SK-N-SH treated with all-trans-retinoic acid at 6 μM for 48 hours (cell line): Measurements from ENCODE around the gene IFITM1.
"Not testable (repeated sequence)": the region's sequence is repeated elsewhere in the genome, so short reads cannot be mapped to it uniquely, and the experiment has no call there.

ENCODE experiments used
- ATAC-seq: fragments of 200-7000 bp; cut with Tn5 transposase; 3 replicates; pipeline ENCODE4 v1.9.1; 2020; ENCODE audit warnings: mild to moderate bottlenecking, moderate library complexity
- ARNTL ChIP-seq: fragments of 450-650 bp; formaldehyde crosslinking; IDR thresholded peaks from 2 replicates; pipeline ENCODE4 v1.5.0; 2020; ENCODE audit warnings: low read depth, mild to moderate bottlenecking, moderate library complexity, borderline replicate concordance
- CSDC2 ChIP-seq: fragments of 250-450 bp; sonication (Bioruptor Pico); IDR thresholded peaks from 2 replicates; pipeline ENCODE4 v1.5.0; 2020; ENCODE audit warnings: mild to moderate bottlenecking, moderate library complexity
- ESRRG ChIP-seq: fragments of 250-450 bp; sonication (Bioruptor Pico); IDR thresholded peaks from 2 replicates; pipeline ENCODE4 v1.6.1; 2021; ENCODE audit warnings: mild to moderate bottlenecking
- GLIS3 ChIP-seq: fragments of 250-450 bp; sonication (Bioruptor Pico); IDR thresholded peaks from 2 replicates; pipeline ENCODE4 v1.5.0; 2020; ENCODE audit warnings: mild to moderate bottlenecking, moderate library complexity
- ISL1 ChIP-seq: fragments of 250-450 bp; sonication (Bioruptor Pico); IDR thresholded peaks from 2 replicates; pipeline ENCODE4 v2.1.2; 2022; ENCODE audit warnings: mild to moderate bottlenecking, moderate library complexity
- OSR1 ChIP-seq: fragments of 250-450 bp; sonication (Bioruptor Pico); IDR thresholded peaks from 2 replicates; pipeline ENCODE4 v1.8.0; 2022; ENCODE audit warnings: moderate library complexity, mild to moderate bottlenecking, inconsistent platforms
- PPARA ChIP-seq: fragments of 250-450 bp; sonication (Bioruptor Pico); IDR thresholded peaks from 2 replicates; pipeline ENCODE4 v1.5.0; 2020; ENCODE audit warnings: mild to moderate bottlenecking, borderline replicate concordance
- RARB ChIP-seq: fragments of 250-450 bp; sonication (Bioruptor Pico); IDR thresholded peaks from 2 replicates; pipeline ENCODE4 v1.8.0; 2021; ENCODE audit warnings: mild to moderate bottlenecking, moderate library complexity
- SNAI2 ChIP-seq: fragments of 250-450 bp; sonication (Bioruptor Pico); IDR thresholded peaks from 2 replicates; pipeline ENCODE4 v1.5.0; 2020; ENCODE audit warnings: mild to moderate bottlenecking, moderate library complexity
- TOX ChIP-seq: fragments of 250-450 bp; sonication (Bioruptor Pico); IDR thresholded peaks from 2 replicates; pipeline ENCODE4 v1.8.0; 2021; ENCODE audit warnings: mild to moderate bottlenecking, moderate library complexity, borderline replicate concordance
- ZC3H10 ChIP-seq: fragments of 250-450 bp; sonication (Bioruptor Pico); IDR thresholded peaks from 2 replicates; pipeline ENCODE4 v1.5.1; 2021; ENCODE audit warnings: mild to moderate bottlenecking, moderate library complexity
- ZFP3 ChIP-seq: fragments of 250-450 bp; sonication (Bioruptor Pico); IDR thresholded peaks from 2 replicates; pipeline ENCODE4 v1.5.0; 2020; ENCODE audit warnings: mild to moderate bottlenecking, moderate library complexity
- ZFP30 ChIP-seq: fragments of 450-650 bp; formaldehyde crosslinking; IDR thresholded peaks from 2 replicates; pipeline ENCODE4 v1.5.0; 2022; ENCODE audit warnings: mild to moderate bottlenecking, moderate library complexity
- ZNF565 ChIP-seq: fragments of 450-650 bp; formaldehyde crosslinking; conservative IDR thresholded peaks from 2 replicates; pipeline ENCODE4 v1.5.0; 2020; ENCODE audit warnings: low read depth, mild to moderate bottlenecking, moderate library complexity
- ZNF70 ChIP-seq: fragments of 450-650 bp; formaldehyde crosslinking; IDR thresholded peaks from 2 replicates; pipeline ENCODE4 v1.5.0; 2020; ENCODE audit warnings: mild to moderate bottlenecking, moderate library complexity
- ZNF8 ChIP-seq: fragments of 450-650 bp; formaldehyde crosslinking; IDR thresholded peaks from 2 replicates; pipeline ENCODE4 v1.5.0; 2020; ENCODE audit warnings: mild to moderate bottlenecking, moderate library complexity
- TF ChIP-seq, protein P1 (sequence below): fragments of 250-450 bp; sonication (Bioruptor Pico); IDR thresholded peaks from 2 replicates; pipeline ENCODE4 v1.5.1; 2020; ENCODE audit warnings: low read depth, mild to moderate bottlenecking, moderate library complexity
- TF ChIP-seq, protein P2 (sequence below): fragments of 250-450 bp; sonication (Bioruptor Pico); IDR thresholded peaks from 2 replicates; pipeline ENCODE4 v1.8.0; 2020; ENCODE audit warnings: mild to moderate bottlenecking, moderate library complexity, borderline replicate concordance
- TF ChIP-seq, protein P3 (sequence below): fragments of 250-450 bp; sonication (Bioruptor Pico); IDR thresholded peaks from 2 replicates; pipeline ENCODE4 v1.5.1; 2021; ENCODE audit warnings: mild to moderate bottlenecking, moderate library complexity
- TF ChIP-seq, protein P4 (sequence below): fragments of 250-450 bp; sonication (Bioruptor Pico); IDR thresholded peaks from 2 replicates; pipeline ENCODE4 v1.8.0; 2021; ENCODE audit warnings: low read depth, mild to moderate bottlenecking, moderate library complexity, borderline replicate concordance
- TF ChIP-seq, protein P5 (sequence below): fragments of 250-450 bp; sonication (Bioruptor Pico); IDR thresholded peaks from 2 replicates; pipeline ENCODE4 v1.5.0; 2020; ENCODE audit warnings: mild to moderate bottlenecking, moderate library complexity

IFITM1 gene

DNA sequence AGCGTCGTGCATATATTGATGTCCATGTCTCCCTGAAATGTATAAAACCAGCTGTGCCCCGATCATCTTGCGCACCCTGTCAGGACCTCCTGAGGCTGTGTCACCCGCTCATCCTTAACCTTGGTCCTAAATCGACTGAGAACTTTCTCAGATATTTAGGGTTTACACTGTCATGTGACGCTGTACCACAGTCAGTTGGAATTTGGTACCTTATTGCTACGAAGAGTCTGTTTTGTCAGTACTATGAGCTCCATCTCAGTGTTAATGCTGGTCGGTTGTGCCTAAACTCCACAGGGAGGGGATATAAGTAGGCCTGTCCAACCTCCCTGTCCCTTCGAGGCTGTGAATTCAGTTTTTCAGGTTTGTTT, 8.0 kb upstream of the IFITM1 start (continued):
- TF ChIP-seq PPARA (CRISPR knock-in tag) (no peak), GLIS3 (no peak), OSR1 (CRISPR knock-in tag) (no peak), ZFP30 (CRISPR knock-in tag) (no peak), ZNF565 (CRISPR knock-in tag) (no peak), ISL1 (no peak), CSDC2 (CRISPR knock-in tag) (no peak)
- TF ChIP-seq, protein P1, sequence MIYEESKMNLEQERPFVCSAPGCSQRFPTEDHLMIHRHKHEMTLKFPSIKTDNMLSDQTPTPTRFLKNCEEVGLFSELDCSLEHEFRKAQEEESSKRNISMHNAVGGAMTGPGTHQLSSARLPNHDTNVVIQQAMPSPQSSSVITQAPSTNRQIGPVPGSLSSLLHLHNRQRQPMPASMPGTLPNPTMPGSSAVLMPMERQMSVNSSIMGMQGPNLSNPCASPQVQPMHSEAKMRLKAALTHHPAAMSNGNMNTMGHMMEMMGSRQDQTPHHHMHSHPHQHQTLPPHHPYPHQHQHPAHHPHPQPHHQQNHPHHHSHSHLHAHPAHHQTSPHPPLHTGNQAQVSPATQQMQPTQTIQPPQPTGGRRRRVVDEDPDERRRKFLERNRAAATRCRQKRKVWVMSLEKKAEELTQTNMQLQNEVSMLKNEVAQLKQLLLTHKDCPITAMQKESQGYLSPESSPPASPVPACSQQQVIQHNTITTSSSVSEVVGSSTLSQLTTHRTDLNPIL (CRISPR knock-in tag): no peak
- TF ChIP-seq, protein P2, sequence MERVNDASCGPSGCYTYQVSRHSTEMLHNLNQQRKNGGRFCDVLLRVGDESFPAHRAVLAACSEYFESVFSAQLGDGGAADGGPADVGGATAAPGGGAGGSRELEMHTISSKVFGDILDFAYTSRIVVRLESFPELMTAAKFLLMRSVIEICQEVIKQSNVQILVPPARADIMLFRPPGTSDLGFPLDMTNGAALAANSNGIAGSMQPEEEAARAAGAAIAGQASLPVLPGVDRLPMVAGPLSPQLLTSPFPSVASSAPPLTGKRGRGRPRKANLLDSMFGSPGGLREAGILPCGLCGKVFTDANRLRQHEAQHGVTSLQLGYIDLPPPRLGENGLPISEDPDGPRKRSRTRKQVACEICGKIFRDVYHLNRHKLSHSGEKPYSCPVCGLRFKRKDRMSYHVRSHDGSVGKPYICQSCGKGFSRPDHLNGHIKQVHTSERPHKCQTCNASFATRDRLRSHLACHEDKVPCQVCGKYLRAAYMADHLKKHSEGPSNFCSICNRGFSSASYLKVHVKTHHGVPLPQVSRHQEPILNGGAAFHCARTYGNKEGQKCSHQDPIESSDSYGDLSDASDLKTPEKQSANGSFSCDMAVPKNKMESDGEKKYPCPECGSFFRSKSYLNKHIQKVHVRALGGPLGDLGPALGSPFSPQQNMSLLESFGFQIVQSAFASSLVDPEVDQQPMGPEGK (CRISPR knock-in tag): no peak
- TF ChIP-seq, all 23 proteins: peak for 0

DNA sequence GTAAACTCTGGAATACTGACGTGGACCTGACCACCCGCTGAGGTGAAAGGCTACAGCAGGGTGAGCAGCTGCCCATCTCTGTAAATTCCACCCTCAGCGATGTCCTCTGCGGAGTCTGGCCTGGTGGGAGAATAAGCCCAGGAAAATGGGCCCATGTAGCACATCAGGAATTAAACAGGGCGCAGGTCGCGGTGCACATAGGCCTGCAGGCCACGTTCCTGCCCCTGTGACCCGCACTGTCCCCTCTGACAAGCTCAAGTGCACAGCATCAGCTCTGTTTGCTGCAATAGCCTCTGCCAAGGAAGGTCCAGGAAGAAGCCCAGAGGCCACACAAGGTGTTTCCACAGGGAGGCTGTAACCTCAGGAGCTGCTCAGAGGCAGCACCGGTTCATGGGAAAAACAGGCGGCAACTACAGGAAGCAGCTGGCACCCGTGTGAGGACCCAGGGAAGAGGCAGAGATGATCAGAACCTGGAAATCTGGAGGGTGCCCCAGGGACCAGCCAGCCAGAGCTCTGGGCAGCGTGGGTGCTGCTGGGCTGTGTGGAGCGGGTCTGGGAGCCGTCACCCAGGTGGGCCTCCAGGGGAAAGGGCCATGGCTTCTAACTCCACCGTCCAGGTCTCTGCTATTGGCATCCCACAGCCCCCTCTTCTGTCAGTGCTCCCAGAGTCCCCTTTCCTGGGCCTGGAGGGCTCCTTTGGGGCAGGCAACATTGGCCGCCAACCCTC, 7.0 kb upstream of the IFITM1 start:
- TF ChIP-seq TOX (CRISPR knock-in tag): no peak
- TF ChIP-seq PPARA (CRISPR knock-in tag): no peak
- TF ChIP-seq ARNTL (CRISPR knock-in tag): no peak
- TF ChIP-seq, protein P3, sequence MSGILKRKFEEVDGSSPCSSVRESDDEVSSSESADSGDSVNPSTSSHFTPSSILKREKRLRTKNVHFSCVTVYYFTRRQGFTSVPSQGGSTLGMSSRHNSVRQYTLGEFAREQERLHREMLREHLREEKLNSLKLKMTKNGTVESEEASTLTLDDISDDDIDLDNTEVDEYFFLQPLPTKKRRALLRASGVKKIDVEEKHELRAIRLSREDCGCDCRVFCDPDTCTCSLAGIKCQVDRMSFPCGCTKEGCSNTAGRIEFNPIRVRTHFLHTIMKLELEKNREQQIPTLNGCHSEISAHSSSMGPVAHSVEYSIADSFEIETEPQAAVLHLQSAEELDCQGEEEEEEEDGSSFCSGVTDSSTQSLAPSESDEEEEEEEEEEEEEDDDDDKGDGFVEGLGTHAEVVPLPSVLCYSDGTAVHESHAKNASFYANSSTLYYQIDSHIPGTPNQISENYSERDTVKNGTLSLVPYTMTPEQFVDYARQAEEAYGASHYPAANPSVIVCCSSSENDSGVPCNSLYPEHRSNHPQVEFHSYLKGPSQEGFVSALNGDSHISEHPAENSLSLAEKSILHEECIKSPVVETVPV (CRISPR knock-in tag): no peak
- TF ChIP-seq ZNF70 (CRISPR knock-in tag): no peak
- no peak for TF ChIP-seq ZFP30 (CRISPR knock-in tag)
- TF ChIP-seq, protein P2 (CRISPR knock-in tag): no peak
- no peak for TF ChIP-seq ZNF8 (CRISPR knock-in tag)
- no peak for TF ChIP-seq SNAI2 (CRISPR knock-in tag)
- TF ChIP-seq, protein P4, sequence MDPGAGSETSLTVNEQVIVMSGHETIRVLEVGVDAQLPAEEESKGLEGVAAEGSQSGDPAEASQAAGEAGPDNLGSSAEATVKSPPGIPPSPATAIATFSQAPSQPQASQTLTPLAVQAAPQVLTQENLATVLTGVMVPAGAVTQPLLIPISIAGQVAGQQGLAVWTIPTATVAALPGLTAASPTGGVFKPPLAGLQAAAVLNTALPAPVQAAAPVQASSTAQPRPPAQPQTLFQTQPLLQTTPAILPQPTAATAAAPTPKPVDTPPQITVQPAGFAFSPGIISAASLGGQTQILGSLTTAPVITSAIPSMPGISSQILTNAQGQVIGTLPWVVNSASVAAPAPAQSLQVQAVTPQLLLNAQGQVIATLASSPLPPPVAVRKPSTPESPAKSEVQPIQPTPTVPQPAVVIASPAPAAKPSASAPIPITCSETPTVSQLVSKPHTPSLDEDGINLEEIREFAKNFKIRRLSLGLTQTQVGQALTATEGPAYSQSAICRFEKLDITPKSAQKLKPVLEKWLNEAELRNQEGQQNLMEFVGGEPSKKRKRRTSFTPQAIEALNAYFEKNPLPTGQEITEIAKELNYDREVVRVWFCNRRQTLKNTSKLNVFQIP: no peak
- no peak for TF ChIP-seq ZNF565 (CRISPR knock-in tag)
- TF ChIP-seq OSR1 (CRISPR knock-in tag): no peak
- TF ChIP-seq GLIS3: no peak
- TF ChIP-seq ESRRG (CRISPR knock-in tag): no peak
- TF ChIP-seq RARB: no peak
- no peak for TF ChIP-seq CSDC2 (CRISPR knock-in tag)
- no peak for TF ChIP-seq ZFP3 (CRISPR knock-in tag)
- TF ChIP-seq, protein P5, sequence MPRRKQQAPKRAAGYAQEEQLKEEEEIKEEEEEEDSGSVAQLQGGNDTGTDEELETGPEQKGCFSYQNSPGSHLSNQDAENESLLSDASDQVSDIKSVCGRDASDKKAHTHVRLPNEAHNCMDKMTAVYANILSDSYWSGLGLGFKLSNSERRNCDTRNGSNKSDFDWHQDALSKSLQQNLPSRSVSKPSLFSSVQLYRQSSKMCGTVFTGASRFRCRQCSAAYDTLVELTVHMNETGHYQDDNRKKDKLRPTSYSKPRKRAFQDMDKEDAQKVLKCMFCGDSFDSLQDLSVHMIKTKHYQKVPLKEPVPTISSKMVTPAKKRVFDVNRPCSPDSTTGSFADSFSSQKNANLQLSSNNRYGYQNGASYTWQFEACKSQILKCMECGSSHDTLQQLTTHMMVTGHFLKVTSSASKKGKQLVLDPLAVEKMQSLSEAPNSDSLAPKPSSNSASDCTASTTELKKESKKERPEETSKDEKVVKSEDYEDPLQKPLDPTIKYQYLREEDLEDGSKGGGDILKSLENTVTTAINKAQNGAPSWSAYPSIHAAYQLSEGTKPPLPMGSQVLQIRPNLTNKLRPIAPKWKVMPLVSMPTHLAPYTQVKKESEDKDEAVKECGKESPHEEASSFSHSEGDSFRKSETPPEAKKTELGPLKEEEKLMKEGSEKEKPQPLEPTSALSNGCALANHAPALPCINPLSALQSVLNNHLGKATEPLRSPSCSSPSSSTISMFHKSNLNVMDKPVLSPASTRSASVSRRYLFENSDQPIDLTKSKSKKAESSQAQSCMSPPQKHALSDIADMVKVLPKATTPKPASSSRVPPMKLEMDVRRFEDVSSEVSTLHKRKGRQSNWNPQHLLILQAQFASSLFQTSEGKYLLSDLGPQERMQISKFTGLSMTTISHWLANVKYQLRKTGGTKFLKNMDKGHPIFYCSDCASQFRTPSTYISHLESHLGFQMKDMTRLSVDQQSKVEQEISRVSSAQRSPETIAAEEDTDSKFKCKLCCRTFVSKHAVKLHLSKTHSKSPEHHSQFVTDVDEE: no peak
- no peak for TF ChIP-seq ISL1
- TF ChIP-seq ZC3H10 (CRISPR knock-in tag): no peak
- no peak for ATAC-seq

DNA sequence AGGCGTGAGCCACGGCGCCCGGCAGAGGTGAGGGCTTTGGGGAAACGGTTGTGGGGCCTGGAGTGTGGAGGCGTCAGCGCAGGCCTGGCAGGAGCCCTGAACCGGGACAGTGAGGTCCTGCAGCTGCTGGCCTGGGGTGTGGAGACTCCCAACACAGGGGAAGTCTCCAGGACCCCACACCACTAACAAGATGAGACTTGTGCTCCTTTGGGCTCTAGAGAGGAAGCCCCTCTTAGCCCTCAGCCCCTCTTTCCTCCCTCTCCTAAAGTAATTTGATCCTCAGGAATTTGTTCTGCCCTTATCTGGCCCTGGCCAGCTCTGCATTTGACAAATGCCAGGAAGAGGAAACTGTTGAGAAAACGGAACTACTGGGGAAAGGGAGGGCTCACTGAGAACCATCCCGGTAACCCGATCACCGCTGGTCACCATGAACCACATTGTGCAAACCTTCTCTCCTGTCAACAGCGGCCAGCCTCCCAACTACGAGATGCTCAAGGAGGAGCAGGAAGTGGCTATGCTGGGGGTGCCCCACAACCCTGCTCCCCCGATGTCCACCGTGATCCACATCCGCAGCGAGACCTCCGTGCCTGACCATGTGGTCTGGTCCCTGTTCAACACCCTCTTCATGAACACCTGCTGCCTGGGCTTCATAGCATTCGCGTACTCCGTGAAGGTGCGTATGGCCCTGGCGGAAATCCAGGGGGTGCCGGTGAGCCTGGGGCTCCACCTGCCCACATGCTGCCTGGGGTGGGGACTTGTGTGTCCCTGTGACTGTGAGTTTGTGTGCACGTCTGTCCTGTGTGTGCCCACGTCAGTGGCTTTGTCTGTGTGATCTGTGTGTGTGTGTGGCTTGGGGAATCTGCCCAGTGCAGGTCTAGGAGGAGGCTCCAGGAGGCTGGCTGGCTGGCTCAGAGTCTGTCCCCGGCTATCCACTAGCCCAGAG, 5.8 kb upstream of the IFITM1 start, which contains the start of gene IFITM2:
Gene IFITM2 (plus strand): TSS at position 51 of the 943 bp plus-strand sequence. CDS start 377 bp downstream, at position 428.
- peak; percentile 81 for ATAC-seq

DNA sequence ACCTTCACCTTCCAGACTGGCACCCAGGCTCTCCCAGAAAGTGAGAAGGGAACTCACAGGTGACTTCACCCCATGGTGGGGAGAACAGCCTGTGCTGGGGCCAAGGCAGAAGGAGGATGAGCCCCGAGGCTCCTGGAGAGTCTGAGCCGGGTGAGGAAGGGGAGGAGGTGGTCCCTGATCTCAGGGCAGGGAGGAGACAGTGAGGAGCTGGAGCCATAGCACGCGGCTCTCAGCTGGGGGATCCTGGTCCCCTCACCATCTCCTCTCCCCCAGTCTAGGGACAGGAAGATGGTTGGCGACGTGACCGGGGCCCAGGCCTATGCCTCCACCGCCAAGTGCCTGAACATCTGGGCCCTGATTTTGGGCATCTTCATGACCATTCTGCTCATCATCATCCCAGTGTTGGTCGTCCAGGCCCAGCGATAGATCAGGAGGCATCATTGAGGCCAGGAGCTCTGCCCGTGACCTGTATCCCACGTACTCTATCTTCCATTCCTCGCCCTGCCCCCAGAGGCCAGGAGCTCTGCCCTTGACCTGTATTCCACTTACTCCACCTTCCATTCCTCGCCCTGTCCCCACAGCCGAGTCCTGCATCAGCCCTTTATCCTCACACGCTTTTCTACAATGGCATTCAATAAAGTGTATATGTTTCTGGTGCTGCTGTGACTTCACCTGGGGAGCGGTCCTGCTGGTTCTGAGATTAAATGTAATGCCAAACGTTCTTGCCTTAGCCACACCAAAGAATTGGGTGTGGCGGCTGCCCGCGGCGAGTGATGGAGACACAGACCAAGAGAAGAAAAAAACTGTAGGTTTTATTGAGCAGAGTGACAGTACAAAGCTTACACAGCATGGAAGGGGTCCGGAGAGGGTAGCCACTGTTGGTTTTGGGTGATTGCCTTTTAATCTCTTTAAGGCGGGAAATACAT, 4.8 kb upstream of the IFITM1 start:
- ATAC-seq: not testable (repeated sequence)
